ENCODE results near the gene ZNF24. TPM values are rescaled to one million over a fixed set of nuclear protein-coding genes. Genes with fewer than 3 reads are reported as not detected.

The ZNF24 gene
- total RNA-seq, 1 experiment from 2014 or later: 54.7 TPM

DNA sequence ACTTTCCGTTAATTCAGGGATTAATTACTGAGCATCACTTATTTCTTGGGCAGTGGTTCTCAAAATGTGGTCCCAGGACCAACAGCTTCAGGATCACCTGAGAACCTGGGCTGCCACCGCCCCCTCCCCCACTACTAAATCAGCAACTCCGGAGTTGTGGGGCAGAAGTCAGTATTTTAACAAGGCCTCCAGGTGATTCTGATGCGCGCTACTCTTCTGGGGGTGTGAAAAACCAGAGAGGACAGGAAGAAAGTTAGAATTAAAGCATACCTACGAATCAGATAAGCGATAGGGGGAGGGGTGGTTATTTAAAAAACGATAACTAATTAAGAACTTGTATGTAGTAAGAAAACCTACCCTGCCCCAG is 54.5 kb downstream of the ZNF24 start:
- intact Hi-C loops (cut with micrococcal nuclease): loop anchor here (5.0 kb wide), 1 partner anchor 53 kb away; the partner anchor contains the start of gene ZNF24
- Histone ChIP-seq H3K4me2 (ENCODE audit: low read length) (peak overlapping the region; percentile 95), H3K9me2 (ENCODE audit: insufficient read depth) (no peaks in the 10 kb centered on the region), H3K27me3 (ENCODE audit: insufficient read depth, low read length) (no peaks in the 10 kb centered on the region), H3K36me3 (ENCODE audit: control insufficient read depth in 1 of 2, insufficient read depth in 2 of 2, low read length in 2 of 2) (peaks cover 0 to 12% of the 10 kb centered on the region in 2 experiments; a peak in 1 of 4 replicates), H2AFZ (ENCODE audit: low read depth, low read length, poor library complexity, severe bottlenecking) (peak overlapping the region; percentile 72), H4K20me1 (ENCODE audit: insufficient read depth) (no peaks in the 10 kb centered on the region), H3K27ac (ENCODE audit: low read depth, low read length) (peak overlapping the region; percentile 57), H3K9me3 (ENCODE audit: control insufficient read depth in 1 of 2, insufficient read depth in 1 of 2, low read depth in 1 of 2, low read length in 2 of 2) (peaks cover 0 to 9% of the 10 kb centered on the region in 2 experiments; a peak in 2 of 4 replicates), H3K79me2 (ENCODE audit: insufficient read depth, low read length) (peaks cover 45% of the 10 kb centered on the region), H3K4me3 (replicated peaks in 1 of 2; ENCODE audit: low read depth in 1 of 2, low read length in 2 of 2) (peak overlapping the region; percentile 71 to 87), H3K9ac (ENCODE audit: low read length) (peak overlapping the region; percentile 81), H3K4me1 (ENCODE audit: control insufficient read depth in 1 of 2, insufficient read depth in 2 of 2, low read length in 2 of 2) (peaks cover 0 to 16% of the 10 kb centered on the region in 2 experiments; a peak in 2 of 4 replicates)
- ChIA-PET POLR2A (interaction anchor here (1.0 to 1.5 kb wide), 6 partner anchors 8 to 50 kb away, joined by 3 to 4 read pairs (median 3); partner anchors contain the start of gene ZNF397), RAD21 (ENCODE audit: low non-redundant PET in 1 of 2, low total read pairs in 2 of 2, uncharacterized antibody in 2 of 2, unreplicated experiment in 2 of 2) (no interaction called here), CTCF (interaction anchor here (1.4 kb wide), 1 partner anchor 65 kb away, joined by 3 read pairs; no protein-coding TSS in a partner anchor)
- TF ChIP-seq CBX3 (IDR thresholded peaks at IDR 0.05; ENCODE audit: low read depth): no peak
- TF ChIP-seq SP1 (IDR thresholded peaks at IDR 0.05; ENCODE audit: low read depth): no peak
- peak; percentile 50 for ATAC-seq
- TSS peak; percentile 75 for BruUV-seq (replicated peaks)
- no peak for DNase-seq (ENCODE audit: low read depth, low spot score)

DNA sequence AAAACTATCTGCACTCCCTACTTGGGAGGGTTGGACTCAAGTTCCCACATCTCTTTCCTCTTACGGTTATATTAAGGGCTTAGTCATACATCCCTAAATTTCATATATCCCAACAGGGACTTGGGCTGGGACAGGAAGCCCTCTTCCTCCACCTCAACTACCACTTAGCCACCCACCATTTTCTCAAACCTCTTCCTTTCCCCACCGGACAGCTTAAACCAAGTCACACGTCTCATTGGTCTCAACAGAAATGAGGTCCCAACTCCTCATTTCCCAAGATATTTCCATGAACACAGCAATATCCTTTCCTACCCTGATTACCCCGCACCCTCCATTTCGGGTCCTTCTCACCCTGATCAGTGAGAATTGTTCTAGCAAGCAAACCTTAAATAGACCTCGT is 54.9 kb downstream of the ZNF24 start:
- peak overlapping the region; percentile 71 to 87 for H3K4me3 ChIP-seq (replicated peaks in 1 of 2; ENCODE audit: low read depth in 1 of 2, low read length in 2 of 2)
- H3K79me2 ChIP-seq (ENCODE audit: insufficient read depth, low read length): peaks cover 42% of the 10 kb centered on the region
- intact Hi-C loops (cut with micrococcal nuclease): no loop called here
- no TSS peak for BruUV-seq (replicated peaks)
- H3K9ac ChIP-seq (ENCODE audit: low read length): peak overlapping the region; percentile 81
- TF ChIP-seq EZH2 (IDR thresholded peaks at IDR 0.05): no peak
- H3K9me3 ChIP-seq (ENCODE audit: control insufficient read depth in 1 of 2, insufficient read depth in 1 of 2, low read depth in 1 of 2, low read length in 2 of 2): peaks cover 2 to 13% of the 10 kb centered on the region in 2 experiments; a peak in 2 of 4 replicates
- H3K4me1 ChIP-seq (ENCODE audit: control insufficient read depth in 1 of 2, insufficient read depth in 2 of 2, low read length in 2 of 2): peaks cover 0 to 16% of the 10 kb centered on the region in 2 experiments; a peak in 2 of 4 replicates
- no peak overlapping the region for H2AFZ ChIP-seq (ENCODE audit: low read depth, low read length, poor library complexity, severe bottlenecking)
- H3K9me2 ChIP-seq (ENCODE audit: insufficient read depth): no peaks in the 10 kb centered on the region
- DNase-seq (ENCODE audit: low read depth, low spot score) (no peak), ATAC-seq (peak; percentile 10)
- H3K27me3 ChIP-seq (ENCODE audit: insufficient read depth, low read length): no peaks in the 10 kb centered on the region
- peak overlapping the region; percentile 95 for H3K4me2 ChIP-seq (ENCODE audit: low read length)
- ChIA-PET CTCF (interaction anchor here (1.4 kb wide), 1 partner anchor 66 kb away, joined by 3 read pairs; no protein-coding TSS in a partner anchor), RAD21 (ENCODE audit: low non-redundant PET in 1 of 2, low total read pairs in 2 of 2, uncharacterized antibody in 2 of 2, unreplicated experiment in 2 of 2) (no interaction called here), POLR2A (interaction anchor here (1.5 kb wide), 1 partner anchor 43 kb away, joined by 4 read pairs; no protein-coding TSS in a partner anchor)
- H3K27ac ChIP-seq (ENCODE audit: low read depth, low read length): peak overlapping the region; percentile 57
- no peaks in the 10 kb centered on the region for H4K20me1 ChIP-seq (ENCODE audit: insufficient read depth)
- peaks cover 0 to 10% of the 10 kb centered on the region in 2 experiments; a peak in 1 of 4 replicates for H3K36me3 ChIP-seq (ENCODE audit: control insufficient read depth in 1 of 2, insufficient read depth in 2 of 2, low read length in 2 of 2)

Measured in HCT116 (cell line).